H9 (cell line): ENCODE results near the gene CCDC174. TPM values are rescaled to one million over a fixed set of nuclear protein-coding genes. Genes with fewer than 3 reads are reported as not detected.

Experiments
- DNase-seq: peaks from one replicate; pipeline ENCODE4 v3.0.0-alpha.2; 2017
- H2AFZ ChIP-seq: one replicate; pipeline ENCODE4 v1.6.1; 2013; ENCODE audit warnings: mild to moderate bottlenecking, low read length, control low read depth, moderate library complexity
- H2AK5ac ChIP-seq: 2 replicates; pipeline ENCODE4 v1.6.1; 2013; ENCODE audit warnings: low read length, control low read depth, mixed read lengths; ENCODE audit not compliant: insufficient read length
- H2BK120ac ChIP-seq: one replicate; pipeline ENCODE4 v1.6.1; 2013; ENCODE audit warnings: low read depth, mild to moderate bottlenecking, low read length, control low read depth, inconsistent platforms; ENCODE audit not compliant: poor library complexity, severe bottlenecking
- H2BK12ac ChIP-seq: 2 replicates; pipeline ENCODE4 v1.6.1; 2013; ENCODE audit warnings: low read length, control low read depth, mixed read lengths, low read depth; ENCODE audit not compliant: insufficient read length
- H2BK15ac ChIP-seq: 2 replicates; pipeline ENCODE4 v1.6.1; 2013; ENCODE audit warnings: low read depth, low read length, control low read depth
- H2BK20ac ChIP-seq: one replicate; pipeline ENCODE4 v1.6.1; 2013; ENCODE audit warnings: low read depth, mild to moderate bottlenecking, low read length, control low read depth, inconsistent platforms; ENCODE audit not compliant: poor library complexity, severe bottlenecking
- H2BK5ac ChIP-seq: 2 replicates; pipeline ENCODE4 v1.6.1; 2013; ENCODE audit warnings: low read length, control low read depth, mixed read lengths; ENCODE audit not compliant: insufficient read length
- H3K14ac ChIP-seq: 2 replicates; pipeline ENCODE4 v1.6.1; 2013; ENCODE audit warnings: low read length, control low read depth; ENCODE audit not compliant: insufficient read depth
- H3K18ac ChIP-seq: 2 replicates; pipeline ENCODE4 v1.6.1; 2013; ENCODE audit warnings: low read depth, mild to moderate bottlenecking, mixed read lengths, low read length, control low read depth; ENCODE audit not compliant: insufficient read length
- H3K23ac ChIP-seq: 2 replicates; pipeline ENCODE4 v1.6.1; 2013; ENCODE audit warnings: low read length, control low read depth, mixed read lengths, low read depth; ENCODE audit not compliant: insufficient read length
- H3K23me2 ChIP-seq: 2 replicates; pipeline ENCODE4 v1.6.1; 2013; ENCODE audit warnings: low read depth, mild to moderate bottlenecking, mixed read lengths, low read length, control low read depth; ENCODE audit not compliant: insufficient read length, poor library complexity, severe bottlenecking
- H3K27ac ChIP-seq: 2 replicates; pipeline ENCODE4 v1.5.1; 2013; ENCODE audit warnings: low read length, control low read depth, mixed read lengths, low read depth; ENCODE audit not compliant: insufficient read length
- H3K27me3 ChIP-seq: 2 replicates; pipeline ENCODE4 v1.6.1; 2013; ENCODE audit warnings: low read length, control low read depth, inconsistent platforms; ENCODE audit not compliant: insufficient read depth
- H3K4ac ChIP-seq: 2 replicates; pipeline ENCODE4 v1.6.1; 2013; ENCODE audit warnings: low read depth, mild to moderate bottlenecking, control low read depth, inconsistent platforms, low read length, moderate library complexity
- H3K4me1 ChIP-seq: 2 replicates; pipeline ENCODE4 v1.6.1; 2013; ENCODE audit warnings: low read length, control low read depth, inconsistent platforms; ENCODE audit not compliant: insufficient read depth
- H3K4me2 ChIP-seq: 2 replicates; pipeline ENCODE4 v1.6.1; 2013; ENCODE audit warnings: low read length, control low read depth, mixed read lengths; ENCODE audit not compliant: insufficient read length, insufficient read depth
- H3K56ac ChIP-seq: 2 replicates; pipeline ENCODE4 v1.6.1; 2013; ENCODE audit warnings: low read depth, mild to moderate bottlenecking, mixed read lengths, low read length, control low read depth; ENCODE audit not compliant: insufficient read length
- H3K79me1 ChIP-seq: 2 replicates; pipeline ENCODE4 v1.6.1; 2013; ENCODE audit warnings: low read depth, mild to moderate bottlenecking, moderate library complexity, low read length, control low read depth, inconsistent platforms; ENCODE audit not compliant: insufficient read depth, poor library complexity, severe bottlenecking
- H3K79me2 ChIP-seq: 2 replicates; pipeline ENCODE4 v1.6.1; 2013; ENCODE audit warnings: low read length, control low read depth, inconsistent platforms; ENCODE audit not compliant: insufficient read depth
- H3K9ac ChIP-seq: 2 replicates; pipeline ENCODE4 v1.6.1; 2013; ENCODE audit warnings: low read length, control low read depth, mixed read lengths; ENCODE audit not compliant: insufficient read length; ENCODE audit errors: extremely low read depth
- H3K9me3 ChIP-seq: one replicate; pipeline ENCODE4 v1.6.1; 2013; ENCODE audit warnings: low read depth, low read length, inconsistent platforms; ENCODE audit not compliant: control insufficient read depth
- H3T11ph ChIP-seq: one replicate; pipeline ENCODE4 v1.6.1; 2013; ENCODE audit warnings: mild to moderate bottlenecking, low read length, control low read depth, inconsistent platforms
- H4K20me1 ChIP-seq: one replicate; pipeline ENCODE4 v1.6.1; 2013; ENCODE audit not compliant: control insufficient read depth, insufficient read length, insufficient read depth
- H4K5ac ChIP-seq: 2 replicates; pipeline ENCODE4 v1.6.1; 2013; ENCODE audit warnings: low read depth, mild to moderate bottlenecking, mixed read lengths, low read length, control low read depth; ENCODE audit not compliant: insufficient read length
- H4K8ac ChIP-seq: replicated peaks from 2 replicates; pipeline ENCODE4 v1.6.1; 2013; ENCODE audit warnings: low read length, control low read depth, mixed read lengths, low read depth; ENCODE audit not compliant: insufficient read length
- H4K91ac ChIP-seq: 2 replicates; pipeline ENCODE4 v1.6.1; 2013; ENCODE audit warnings: low read depth, mild to moderate bottlenecking, moderate library complexity, mixed read lengths, low read length, control low read depth; ENCODE audit not compliant: insufficient read length
- H3K27ac Mint-ChIP-seq, 3 experiments: 2 replicates in 2 of 3; 3 replicates in 1 of 3; pipeline ENCODE4 v1.8.0; 2020 to 2021; ENCODE audit warnings: mixed read lengths in 3 of 3, mild to moderate bottlenecking in 1 of 3, moderate library complexity in 1 of 3
- H3K27me3 Mint-ChIP-seq: 2 replicates; pipeline ENCODE4 v1.8.0; 2021; ENCODE audit warnings: low read depth, mild to moderate bottlenecking, moderate library complexity, mixed read lengths
- H3K36me3 Mint-ChIP-seq, 3 experiments: 2 replicates in 2 of 3; 3 replicates in 1 of 3; pipeline ENCODE4 v1.8.0; 2020 to 2021; ENCODE audit warnings: low read depth in 3 of 3, mixed read lengths in 3 of 3; ENCODE audit not compliant: insufficient read depth in 1 of 3
- H3K4me1 Mint-ChIP-seq, 2 experiments: 2 replicates each; pipeline ENCODE4 v1.8.0; 2020; ENCODE audit warnings: mixed read lengths in 2 of 2
- H3K4me3 Mint-ChIP-seq, 2 experiments: 2 replicates in 1 of 2; 3 replicates in 1 of 2; pipeline ENCODE4 v1.8.0; 2020 to 2021; ENCODE audit warnings: mild to moderate bottlenecking in 2 of 2, mixed read lengths in 2 of 2, moderate library complexity in 1 of 2
- H3K9me3 Mint-ChIP-seq, 2 experiments: 2 replicates in 1 of 2; 3 replicates in 1 of 2; pipeline ENCODE4 v1.8.0; 2020; ENCODE audit warnings: mild to moderate bottlenecking in 2 of 2, mixed read lengths in 2 of 2, moderate library complexity in 1 of 2
- CTCF ChIP-seq: fragments of 200-600 bp; sonication (generic); conservative IDR thresholded peaks from 3 replicates; pipeline ENCODE4 v1.8.0; 2021; ENCODE audit warnings: antibody characterized with exemption, mild to moderate bottlenecking
- WGBS: extraction: QIAGEN DNeasy Blood & Tissue Kit; methylation state at CpG from one replicate; pipeline ENCODE4 v1.1.7; 2013; ENCODE audit warnings: missing lambda C conversion rate, low lambda C conversion rate, mixed read lengths; ENCODE audit not compliant: insufficient read length; ENCODE audit errors: extremely low coverage; 5-methylcytosine and 5-hydroxymethylcytosine counted together
- total RNA-seq: library from RNA; stranded (reverse); gene quantifications from 2 replicates; pipeline ENCODE4 v1.2.1, GENCODE V29; 2021

Gene CCDC174
- total RNA-seq, 1 experiment from 2014 or later, result 15.2 TPM

GRCh38 chr3:14672588-14672987 lies 21.0 kb downstream of the CCDC174 start:
- Mint-ChIP-seq H3K36me3 (peaks cover 12 to 53% (median 49%) of the 10 kb centered on the region in 3 experiments; a peak in 6 of 7 replicates), H3K4me1 (no peaks in the 10 kb centered on the region), H3K27me3 (no peaks in the 10 kb centered on the region), H3K9me3 (no peaks in the 10 kb centered on the region), H3K4me3 (no peak overlapping the region), H3K27ac (no peak overlapping the region)
- H3K14ac ChIP-seq, result no peak overlapping the region
- H2BK20ac ChIP-seq, result no peak overlapping the region
- no peak overlapping the region for H3T11ph ChIP-seq
- H2BK120ac ChIP-seq, result no peak overlapping the region
- H2BK15ac ChIP-seq, result no peak overlapping the region
- no peak overlapping the region for H3K18ac ChIP-seq
- H4K8ac ChIP-seq, result no peak overlapping the region
- H3K9me3 ChIP-seq, result no peaks in the 10 kb centered on the region
- no peak overlapping the region for H3K9ac ChIP-seq
- no peak overlapping the region for H3K4ac ChIP-seq
- H4K91ac ChIP-seq, result no peak overlapping the region
- no peak overlapping the region for H4K5ac ChIP-seq
- H3K4me1 ChIP-seq, result no peaks in the 10 kb centered on the region
- no peaks in the 10 kb centered on the region for H3K23me2 ChIP-seq
- H3K79me1 ChIP-seq, result no peaks in the 10 kb centered on the region
- no peak overlapping the region for H2AFZ ChIP-seq
- H3K27me3 ChIP-seq, result no peaks in the 10 kb centered on the region
- H2BK12ac ChIP-seq, result no peak overlapping the region
- H3K4me2 ChIP-seq, result no peak overlapping the region
- DNase-seq, result no peak
- no peak overlapping the region for H3K23ac ChIP-seq
- H2AK5ac ChIP-seq, result no peak overlapping the region
- no peak overlapping the region for H3K56ac ChIP-seq
- no peaks in the 10 kb centered on the region for H4K20me1 ChIP-seq
- H2BK5ac ChIP-seq, result no peak overlapping the region
- TF ChIP-seq CTCF, result no peak
- no peak overlapping the region for H3K27ac ChIP-seq
- no CpG with 5 or more reads among the region's 4 CpGs for WGBS
- H3K79me2 ChIP-seq, result no peaks in the 10 kb centered on the region
